K562 (cell line): ENCODE results near the gene UTS2R. TPM values are rescaled to one million over a fixed set of nuclear protein-coding genes. Genes with fewer than 3 reads are reported as not detected.

Source experiments
- C11orf30 ChIP-seq: fragments of 450-650 bp; IDR thresholded peaks from 2 replicates; pipeline ENCODE4 v1.6.1; 2016; ENCODE audit warnings: low read depth, mild to moderate bottlenecking
- FOXK2 ChIP-seq, 2 experiments: fragments of 450-650 bp; IDR thresholded peaks in 1 of 2; conservative IDR thresholded peaks in 1 of 2; 2 replicates each; pipeline ENCODE4 v1.6.1; 2016; ENCODE audit warnings: low read depth in 2 of 2, mild to moderate bottlenecking in 1 of 2
- MEIS2 ChIP-seq: fragments of 450-650 bp; IDR thresholded peaks from 2 replicates; pipeline ENCODE4 v1.6.1; 2014; ENCODE audit warnings: mild to moderate bottlenecking; ENCODE audit not compliant: partially characterized antibody
- MGA ChIP-seq: fragments of 450-650 bp; IDR thresholded peaks from 2 replicates; pipeline ENCODE4 v1.6.1; 2016; ENCODE audit warnings: mild to moderate bottlenecking, moderate library complexity
- MITF ChIP-seq: IDR thresholded peaks from 2 replicates; pipeline ENCODE4 v1.6.1; 2014; ENCODE audit warnings: antibody characterized with exemption
- PHB ChIP-seq: fragments of 250-450 bp; sonication (Bioruptor Pico); IDR thresholded peaks from 2 replicates; pipeline ENCODE4 v1.5.0; 2021
- RBM25 ChIP-seq: fragments of 200-400 bp; formaldehyde crosslinking; IDR thresholded peaks from 2 replicates; pipeline ENCODE4 v1.6.1; 2018; ENCODE audit warnings: low read length, low read depth, moderate library complexity; ENCODE audit not compliant: severe bottlenecking
- RFX5 ChIP-seq: IDR thresholded peaks from 2 replicates; pipeline ENCODE4 v1.6.1; 2011; ENCODE audit warnings: low read depth, mild to moderate bottlenecking, improper control_type of control experiment, low read length
- polyA plus RNA-seq, 8 experiments: library from polyadenylated mRNA; depleted of rRNA in 4 of 8; stranded (reverse) in 5 of 8; unstranded in 3 of 8; fragments of >200 nt; fragmentation: Nextera tagmentation in 2 of 8; fragmentation: Illumina TruSeq in 1 of 8; extraction: Ambion mirVana in 2 of 8; extraction: Trizol in 1 of 8; gene quantifications; 2 replicates each; pipeline versions ENCODE4 v1.2.1 to v1.2.3, GENCODE V29; 2011 to 2014; ENCODE audit warnings: inconsistent platforms in 1 of 8, missing spikeins in 1 of 8
- total RNA-seq, 7 experiments: library from RNA; depleted of rRNA in 6 of 7; stranded (reverse); fragments of >200 nt in 6 of 7; fragmentation: Illumina TruSeq in 2 of 7; extraction: Trizol in 2 of 7; gene quantifications; 2 replicates each; pipeline versions ENCODE4 v1.2.1 to v1.2.3, GENCODE V29; 2011 to 2021; ENCODE audit warnings: low replicate concordance in 1 of 7
- TF ChIP-seq, protein P1 (sequence below): fragments of 200-800 bp; sonication (Bioruptor generic); IDR thresholded peaks from 2 replicates; pipeline ENCODE4 v1.6.1; 2017; ENCODE audit warnings: missing genetic modification characterization, missing compliant biosample characterization

The UTS2R gene
- total and polyA plus RNA-seq, 9 of the 15 experiments (the other 6 are each of a cell fraction or from before 2014, with no cell fraction given), result 0.22 TPM; not detected in 8

DNA sequence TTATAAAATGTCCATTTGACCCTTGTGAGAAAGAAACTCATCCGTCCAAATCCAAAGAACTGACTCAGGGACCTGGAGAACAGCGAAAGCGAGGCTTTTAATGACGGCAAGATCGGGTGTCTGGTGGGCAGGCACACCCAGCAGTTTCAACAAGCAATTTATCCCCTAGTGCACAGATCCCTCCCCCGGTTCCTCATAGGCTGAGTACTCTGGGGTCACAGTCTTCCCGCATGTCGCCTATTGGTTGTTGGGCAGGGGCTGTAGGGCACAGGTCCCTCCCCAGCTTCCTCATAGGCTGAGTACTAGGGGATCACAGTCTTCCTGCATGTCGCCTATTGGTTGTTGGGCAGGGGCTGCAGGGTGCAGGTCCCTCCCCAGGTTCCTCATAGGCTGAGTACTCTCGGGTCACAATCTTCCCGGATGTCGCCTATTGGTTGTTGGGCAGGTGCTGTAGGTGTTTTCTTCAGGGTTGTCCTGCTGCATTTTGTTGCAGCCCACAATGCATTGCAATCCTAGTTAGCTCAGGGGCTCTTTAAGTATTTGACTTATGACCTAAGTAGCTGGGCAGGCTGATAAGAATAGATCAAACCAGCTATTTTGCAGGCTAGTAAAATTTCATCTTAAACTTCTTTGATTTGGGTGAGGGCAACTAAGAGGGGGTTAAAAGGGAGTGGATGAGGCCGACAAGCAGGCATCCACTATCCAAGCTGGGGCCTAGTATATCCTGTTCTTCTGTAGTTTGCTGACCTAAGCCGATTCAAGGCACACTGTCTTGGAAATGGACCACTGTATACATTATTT lies 3.6 kb upstream of the UTS2R start (continued):
- TF ChIP-seq MGA (0 out of 2 replicates have a peak, but pooled peaks have one; percentile 8), FOXK2 (conservative IDR thresholded peaks at IDR 0.05 in 1 of 2, IDR thresholded peaks at IDR 0.05 in 1 of 2; ENCODE audit: low read depth in 2 of 2) (peak in 1 of 2 experiments; percentile 44; a peak in 2 of 4 replicates), RBM25 (peak; percentile 98), MITF (no peak), PHB (no peak), RFX5 (0 out of 2 replicates have a peak, but pooled peaks have one; percentile 58), C11orf30 (peak; percentile 8; the same call in 1 of the 2 replicates), MEIS2 (peak; percentile 32)
- TF ChIP-seq, protein P1, sequence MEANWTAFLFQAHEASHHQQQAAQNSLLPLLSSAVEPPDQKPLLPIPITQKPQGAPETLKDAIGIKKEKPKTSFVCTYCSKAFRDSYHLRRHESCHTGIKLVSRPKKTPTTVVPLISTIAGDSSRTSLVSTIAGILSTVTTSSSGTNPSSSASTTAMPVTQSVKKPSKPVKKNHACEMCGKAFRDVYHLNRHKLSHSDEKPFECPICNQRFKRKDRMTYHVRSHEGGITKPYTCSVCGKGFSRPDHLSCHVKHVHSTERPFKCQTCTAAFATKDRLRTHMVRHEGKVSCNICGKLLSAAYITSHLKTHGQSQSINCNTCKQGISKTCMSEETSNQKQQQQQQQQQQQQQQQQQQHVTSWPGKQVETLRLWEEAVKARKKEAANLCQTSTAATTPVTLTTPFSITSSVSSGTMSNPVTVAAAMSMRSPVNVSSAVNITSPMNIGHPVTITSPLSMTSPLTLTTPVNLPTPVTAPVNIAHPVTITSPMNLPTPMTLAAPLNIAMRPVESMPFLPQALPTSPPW, result peak; percentile 53; the same call in 1 of the 2 replicates
